DMS153 treated with DMSO at 0.1 percent for 48 hours (cell line): Measurements from ENCODE around the gene FNDC1.

Experiments
- DNase-seq: peaks from one replicate; lab custom pipeline; 2025; ENCODE audit not compliant: unreplicated experiment; lab: John Stamatoyannopoulos, UW

Gene FNDC1

GRCh38 chr6:159305804-159306537, 136.8 kb downstream of the FNDC1 start:
- DNase-seq: no peak

- no peak for DNase-seq
These were observed 138.1 kb downstream of the FNDC1 start for GRCh38 chr6:159307246-159307790.

GRCh38 chr6:159308198-159308597, 139.0 kb downstream of the FNDC1 start:
- no peak for DNase-seq

- no peak for DNase-seq
These were observed 140.5 kb downstream of the FNDC1 start for GRCh38 chr6:159309723-159310122.

GRCh38 chr6:159311618-159312017, 142.4 kb downstream of the FNDC1 start:
- DNase-seq: no peak

- no peak for DNase-seq
These were observed 143.0 kb downstream of the FNDC1 start for GRCh38 chr6:159312206-159312605.

- no peak for DNase-seq
These were observed 143.8 kb downstream of the FNDC1 start for GRCh38 chr6:159313018-159313417.

GRCh38 chr6:159315562-159315961, 146.4 kb downstream of the FNDC1 start:
- no peak for DNase-seq

- DNase-seq: no peak
These were observed 148.2 kb downstream of the FNDC1 start for GRCh38 chr6:159317430-159317829.

- no peak for DNase-seq
These were observed 152.1 kb downstream of the FNDC1 start for GRCh38 chr6:159321267-159321666.
